ENCODE results near the gene HIVEP3.

The HIVEP3 gene

DNA sequence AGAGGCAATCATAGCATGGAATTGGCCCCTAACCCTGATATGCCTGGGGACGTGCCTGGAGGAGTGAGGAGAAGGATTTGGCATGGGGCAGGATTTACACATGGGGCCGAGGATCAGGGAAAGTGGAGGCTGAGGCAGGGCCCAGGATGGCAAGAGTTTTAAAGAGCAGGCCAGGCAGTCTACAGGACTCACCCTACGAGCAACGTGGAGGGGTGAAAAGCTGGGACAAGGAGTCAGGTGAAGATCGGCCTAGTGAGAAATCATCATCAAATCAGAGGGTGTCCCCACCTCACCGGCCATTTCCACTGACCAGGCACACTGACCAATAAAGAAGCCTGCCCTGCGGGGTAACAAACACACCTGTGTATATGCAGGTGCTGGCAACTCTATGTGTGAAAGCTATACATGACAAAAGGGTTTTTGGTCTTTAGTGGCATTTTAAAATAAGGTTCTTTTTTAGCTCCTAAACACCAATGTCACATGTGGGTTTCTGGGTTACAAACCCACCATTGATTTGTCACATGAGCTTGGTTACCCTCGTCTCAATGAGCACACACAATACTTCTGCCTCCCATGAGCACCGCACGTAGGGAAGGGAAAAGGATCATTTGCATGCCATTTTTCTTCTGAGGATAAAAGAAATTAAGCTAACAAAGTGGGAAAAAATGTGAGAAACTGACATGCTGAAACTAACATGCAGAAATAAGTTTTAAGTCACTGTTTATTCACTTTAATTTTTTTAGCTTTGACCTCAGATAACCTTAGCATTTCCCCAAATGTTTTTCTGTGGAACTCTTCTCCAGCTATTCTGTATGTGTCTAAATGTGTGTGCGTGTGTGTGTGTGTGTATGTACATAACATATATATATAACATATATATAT is 266.1 kb downstream of the HIVEP3 start:
- H3K4me2 ChIP-seq = no peak overlapping the region
- H3K36me3 ChIP-seq (ENCODE audit: insufficient read depth) = no peaks in the 10 kb centered on the region
- H3K27ac ChIP-seq = no peak overlapping the region
- H3K79me2 ChIP-seq (ENCODE audit: insufficient read depth, low read depth) = no peaks in the 10 kb centered on the region
- H3K4me3 ChIP-seq (IDR thresholded peaks at IDR 0.05; ENCODE audit: insufficient read depth, low read depth, low read length) = no peak overlapping the region
- H3K4me1 ChIP-seq (ENCODE audit: low read depth, poor library complexity, severe bottlenecking) = peaks cover 9% of the 10 kb centered on the region
- no peaks in the 10 kb centered on the region for H4K20me1 ChIP-seq (ENCODE audit: insufficient read depth)
- no peak for TF ChIP-seq CTCF (conservative IDR thresholded peaks at IDR 0.05; ENCODE audit: low read depth, low read length)
- H3K9ac ChIP-seq = no peak overlapping the region
- no peaks in the 10 kb centered on the region for H3K27me3 ChIP-seq (ENCODE audit: insufficient read depth, low read depth)
- no peak overlapping the region for H2AFZ ChIP-seq (ENCODE audit: low read depth)

GRCh38 chr1:41650028-41650880 is 268.5 kb downstream of the HIVEP3 start:
- H4K20me1 ChIP-seq (ENCODE audit: insufficient read depth) = no peaks in the 10 kb centered on the region
- peaks cover 9% of the 10 kb centered on the region for H3K4me1 ChIP-seq (ENCODE audit: low read depth, poor library complexity, severe bottlenecking)
- TF ChIP-seq CTCF (conservative IDR thresholded peaks at IDR 0.05; ENCODE audit: low read depth, low read length) = no peak
- H2AFZ ChIP-seq (ENCODE audit: low read depth) = no peak overlapping the region
- no peak overlapping the region for H3K4me2 ChIP-seq
- no peak overlapping the region for H3K4me3 ChIP-seq (IDR thresholded peaks at IDR 0.05; ENCODE audit: insufficient read depth, low read depth, low read length)
- H3K79me2 ChIP-seq (ENCODE audit: insufficient read depth, low read depth) = no peaks in the 10 kb centered on the region
- H3K9ac ChIP-seq = no peak overlapping the region
- no peaks in the 10 kb centered on the region for H3K36me3 ChIP-seq (ENCODE audit: insufficient read depth)
- no peaks in the 10 kb centered on the region for H3K27me3 ChIP-seq (ENCODE audit: insufficient read depth, low read depth)
- no peak overlapping the region for H3K27ac ChIP-seq

- Histone ChIP-seq H3K4me1 (ENCODE audit: low read depth, poor library complexity, severe bottlenecking) (peaks cover 9% of the 10 kb centered on the region), H3K27ac (no peak overlapping the region), H3K4me2 (no peak overlapping the region), H2AFZ (ENCODE audit: low read depth) (no peak overlapping the region), H3K9ac (no peak overlapping the region), H4K20me1 (ENCODE audit: insufficient read depth) (no peaks in the 10 kb centered on the region), H3K27me3 (ENCODE audit: insufficient read depth, low read depth) (no peaks in the 10 kb centered on the region), H3K36me3 (ENCODE audit: insufficient read depth) (no peaks in the 10 kb centered on the region), H3K4me3 (IDR thresholded peaks at IDR 0.05; ENCODE audit: insufficient read depth, low read depth, low read length) (no peak overlapping the region), H3K79me2 (ENCODE audit: insufficient read depth, low read depth) (no peaks in the 10 kb centered on the region)
- TF ChIP-seq CTCF (conservative IDR thresholded peaks at IDR 0.05; ENCODE audit: low read depth, low read length) = no peak
Measured at GRCh38 chr1:41649396-41650027, 269.2 kb downstream of the HIVEP3 start.

- Histone ChIP-seq H3K4me2 (no peak overlapping the region), H3K27ac (no peak overlapping the region), H3K79me2 (ENCODE audit: insufficient read depth, low read depth) (no peaks in the 10 kb centered on the region), H3K36me3 (ENCODE audit: insufficient read depth) (no peaks in the 10 kb centered on the region), H3K4me1 (ENCODE audit: low read depth, poor library complexity, severe bottlenecking) (peaks cover 7% of the 10 kb centered on the region), H4K20me1 (ENCODE audit: insufficient read depth) (no peaks in the 10 kb centered on the region), H3K4me3 (IDR thresholded peaks at IDR 0.05; ENCODE audit: insufficient read depth, low read depth, low read length) (no peak overlapping the region), H2AFZ (ENCODE audit: low read depth) (no peak overlapping the region), H3K27me3 (ENCODE audit: insufficient read depth, low read depth) (no peaks in the 10 kb centered on the region), H3K9ac (no peak overlapping the region)
- TF ChIP-seq CTCF (conservative IDR thresholded peaks at IDR 0.05; ENCODE audit: low read depth, low read length) = no peak
Measured at GRCh38 chr1:41648844-41649243, 269.9 kb downstream of the HIVEP3 start.

Measured in KMS-11 (cell line).